Natural killer cell (primary cell): Measurements from ENCODE around the gene CCDC91. TPM values are rescaled to one million over a fixed set of nuclear protein-coding genes. Genes with fewer than 3 reads are reported as not detected.

Source experiments
- ATAC-seq, 3 donors: fragments of 150-1000 bp in 2 of 3; fragments of 200-7000 bp in 1 of 3; cut with Tn5 transposase; 1 replicate in 1 of 3; 2 replicates in 2 of 3; pipeline ENCODE4 v1.10.0; 2021; ENCODE audit warnings: mild to moderate bottlenecking in 2 of 3, moderate library complexity in 2 of 3
- DNase-seq, 2 donors: peaks; one replicate each; pipeline versions ENCODE4 v3.0.0 to v3.0.0-alpha.2; 2013 to 2021; ENCODE audit warnings: mixed read lengths in 1 of 2
- H3K27ac ChIP-seq: one replicate; pipeline ENCODE4 v1.5.1; 2013; ENCODE audit warnings: mild to moderate bottlenecking, low read length
- H3K27me3 ChIP-seq: one replicate; pipeline ENCODE4 v1.6.1; 2013; ENCODE audit warnings: low read length; ENCODE audit not compliant: control insufficient read depth, insufficient read depth
- H3K36me3 ChIP-seq: one replicate; pipeline ENCODE4 v1.6.1; 2013; ENCODE audit warnings: low read length; ENCODE audit not compliant: control insufficient read depth, insufficient read depth
- H3K4me1 ChIP-seq: one replicate; pipeline ENCODE4 v1.6.1; 2013; ENCODE audit warnings: low read length; ENCODE audit not compliant: control insufficient read depth, insufficient read depth
- H3K4me3 ChIP-seq: one replicate; pipeline ENCODE4 v1.5.1; 2013; ENCODE audit warnings: low read length
- H3K9me3 ChIP-seq: one replicate; pipeline ENCODE4 v1.6.1; 2013; ENCODE audit warnings: low read length; ENCODE audit not compliant: control insufficient read depth, insufficient read depth
- H3K27ac Mint-ChIP-seq, 2 donors: one replicate each; pipeline ENCODE4 v1.8.0; 2022; ENCODE audit warnings: mild to moderate bottlenecking in 2 of 2, mixed read lengths in 2 of 2, moderate library complexity in 1 of 2
- H3K27me3 Mint-ChIP-seq, 2 donors: one replicate each; pipeline ENCODE4 v1.8.0; 2022; ENCODE audit warnings: low read depth in 2 of 2, mixed read lengths in 2 of 2
- H3K36me3 Mint-ChIP-seq: one replicate; pipeline ENCODE4 v1.8.0; 2022; ENCODE audit warnings: mixed read lengths
- H3K4me1 Mint-ChIP-seq, 2 donors: one replicate each; pipeline ENCODE4 v1.8.0; 2022; ENCODE audit warnings: mixed read lengths in 2 of 2
- H3K4me3 Mint-ChIP-seq: one replicate; pipeline ENCODE4 v1.8.0; 2022; ENCODE audit warnings: mild to moderate bottlenecking, moderate library complexity, mixed read lengths
- H3K9me3 Mint-ChIP-seq, 2 donors: one replicate each; pipeline ENCODE4 v1.8.0; 2022; ENCODE audit warnings: mixed read lengths in 2 of 2
- WGBS: methylation state at CpG from one replicate; pipeline ENCODE4 v1.1.7; 2013; ENCODE audit warnings: missing lambda C conversion rate; ENCODE audit not compliant: insufficient coverage; 5-methylcytosine and 5-hydroxymethylcytosine counted together
- intact Hi-C: fragments of 100-400 bp; cut with micrococcal nuclease; formaldehyde crosslinking; loops from one replicate; pipeline ENCODE4 v1.14.2; 2022
- total RNA-seq, 4 donors: library from RNA; stranded (reverse); fragments of 120-200 nt in 1 of 4; gene quantifications; one replicate each; pipeline versions ENCODE4 v1.2.3 to v1.2.4, GENCODE V29; 2013 to 2022
- TF ChIP-seq, protein P1 (sequence below): fragments of 200-600 bp; IDR thresholded peaks from one replicate; pipeline ENCODE4 v1.8.0; 2022; ENCODE audit warnings: antibody characterized with exemption

The CCDC91 gene
- total RNA-seq, 3 donors from 2014 or later (not counting 1 experiment from before 2014, with no cell fraction given), result 48.8 to 65.8 (median 60.2) TPM

DNA sequence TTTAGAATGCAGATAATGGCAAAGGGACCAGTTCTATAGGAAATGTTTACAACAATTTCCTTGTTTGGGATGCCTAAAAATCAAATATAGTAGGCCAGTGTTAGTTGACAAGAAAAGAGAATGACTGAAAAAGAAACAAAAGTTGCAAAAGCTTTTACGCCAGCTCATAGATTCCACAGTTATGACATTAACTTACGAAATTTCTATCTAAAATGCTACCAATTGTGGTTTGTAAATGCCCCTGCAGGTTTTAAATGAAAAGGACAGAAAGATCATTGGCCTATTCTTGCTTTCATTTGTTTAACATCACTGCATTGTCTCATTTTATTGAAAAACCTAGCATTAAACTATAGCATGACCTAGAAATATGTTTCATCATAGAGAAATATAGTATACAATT lies 345.8 kb downstream of the CCDC91 start:
- H3K4me1 ChIP-seq, result no peaks in the 10 kb centered on the region
- TF ChIP-seq, protein P1, sequence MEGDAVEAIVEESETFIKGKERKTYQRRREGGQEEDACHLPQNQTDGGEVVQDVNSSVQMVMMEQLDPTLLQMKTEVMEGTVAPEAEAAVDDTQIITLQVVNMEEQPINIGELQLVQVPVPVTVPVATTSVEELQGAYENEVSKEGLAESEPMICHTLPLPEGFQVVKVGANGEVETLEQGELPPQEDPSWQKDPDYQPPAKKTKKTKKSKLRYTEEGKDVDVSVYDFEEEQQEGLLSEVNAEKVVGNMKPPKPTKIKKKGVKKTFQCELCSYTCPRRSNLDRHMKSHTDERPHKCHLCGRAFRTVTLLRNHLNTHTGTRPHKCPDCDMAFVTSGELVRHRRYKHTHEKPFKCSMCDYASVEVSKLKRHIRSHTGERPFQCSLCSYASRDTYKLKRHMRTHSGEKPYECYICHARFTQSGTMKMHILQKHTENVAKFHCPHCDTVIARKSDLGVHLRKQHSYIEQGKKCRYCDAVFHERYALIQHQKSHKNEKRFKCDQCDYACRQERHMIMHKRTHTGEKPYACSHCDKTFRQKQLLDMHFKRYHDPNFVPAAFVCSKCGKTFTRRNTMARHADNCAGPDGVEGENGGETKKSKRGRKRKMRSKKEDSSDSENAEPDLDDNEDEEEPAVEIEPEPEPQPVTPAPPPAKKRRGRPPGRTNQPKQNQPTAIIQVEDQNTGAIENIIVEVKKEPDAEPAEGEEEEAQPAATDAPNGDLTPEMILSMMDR, result no peak
- Mint-ChIP-seq H3K36me3 (no peaks in the 10 kb centered on the region), H3K9me3 (no peaks in the 10 kb centered on the region), H3K4me1 (peaks cover 0 to 16% of the 10 kb centered on the region in 2 donors), H3K27me3 (no peaks in the 10 kb centered on the region), H3K27ac (no peak overlapping the region), H3K4me3 (no peak overlapping the region)
- no peaks in the 10 kb centered on the region for H3K27me3 ChIP-seq
- intact Hi-C loops, result no loop called here
- peaks cover 2% of the 10 kb centered on the region for H3K36me3 ChIP-seq
- DNase-seq, result no peak
- no peaks in the 10 kb centered on the region for H3K9me3 ChIP-seq
- WGBS, result 82% methylated on average over 2 of the region's 2 CpGs
- H3K27ac ChIP-seq, result no peak overlapping the region
- no peak for ATAC-seq
- H3K4me3 ChIP-seq, result no peak overlapping the region

DNA sequence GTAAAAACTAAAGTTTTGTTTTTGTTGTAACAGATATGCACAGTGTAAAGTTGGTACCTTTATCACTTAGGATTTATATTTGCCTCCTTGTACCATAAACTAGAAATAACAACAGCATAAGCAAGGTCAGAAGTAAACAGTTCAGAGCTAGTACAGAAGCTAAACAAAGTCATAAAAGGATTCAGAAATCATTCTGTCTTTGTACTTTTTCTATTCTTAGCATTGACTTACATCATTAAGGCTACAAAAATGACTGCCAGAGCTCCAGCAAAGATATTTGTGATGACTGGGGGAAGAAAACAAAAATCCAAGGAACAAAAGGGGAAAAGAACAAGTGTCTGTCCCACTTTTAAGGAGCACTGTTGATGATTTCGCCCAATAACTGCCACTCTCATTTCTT lies 347.2 kb downstream of the CCDC91 start:
- no peak overlapping the region for H3K4me3 ChIP-seq
- Mint-ChIP-seq H3K36me3 (no peaks in the 10 kb centered on the region), H3K9me3 (no peaks in the 10 kb centered on the region), H3K4me3 (no peak overlapping the region), H3K27ac (no peak overlapping the region), H3K27me3 (no peaks in the 10 kb centered on the region), H3K4me1 (peaks cover 0 to 16% of the 10 kb centered on the region in 2 donors)
- H3K4me1 ChIP-seq, result no peaks in the 10 kb centered on the region
- 100% methylated on average over 1 of the region's 1 CpG for WGBS
- no peaks in the 10 kb centered on the region for H3K27me3 ChIP-seq
- TF ChIP-seq, protein P1, result no peak
- H3K9me3 ChIP-seq, result no peaks in the 10 kb centered on the region
- ATAC-seq (no peak), DNase-seq (no peak)
- H3K36me3 ChIP-seq, result peaks cover 2% of the 10 kb centered on the region
- H3K27ac ChIP-seq, result no peak overlapping the region
- intact Hi-C loops, result no loop called here

DNA sequence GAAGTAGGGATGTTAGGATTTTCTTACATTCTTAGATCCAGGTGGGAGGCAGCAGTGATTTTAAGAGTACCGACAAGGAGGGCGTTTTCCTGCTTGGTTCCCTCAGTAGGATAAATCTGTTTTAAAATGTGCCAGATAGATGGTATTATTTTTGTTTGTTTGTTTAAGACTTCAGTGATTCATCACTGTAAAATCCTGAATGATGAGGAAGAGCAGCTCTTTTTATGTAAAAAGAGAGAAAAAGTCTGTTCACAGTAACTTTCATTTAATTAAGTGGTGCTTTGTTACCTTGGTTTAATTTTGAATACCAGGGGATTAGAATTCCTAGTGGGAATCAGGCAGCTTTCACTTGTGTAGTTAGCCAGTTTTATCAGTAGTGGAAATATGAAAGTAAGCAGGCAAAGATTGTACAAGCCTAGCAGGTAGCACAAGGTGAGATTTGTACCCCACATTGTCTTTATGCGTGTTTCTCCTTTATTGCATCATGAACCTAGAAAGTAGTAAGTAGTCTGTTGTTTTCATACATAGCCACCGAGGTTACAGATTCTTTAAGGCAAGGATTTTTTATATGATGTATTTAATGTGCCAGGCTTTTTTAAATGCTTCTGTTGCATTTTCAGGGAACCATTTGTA lies 349.6 kb downstream of the CCDC91 start:
- Histone ChIP-seq H3K9me3 (no peaks in the 10 kb centered on the region), H3K27ac (no peak overlapping the region)
- TF ChIP-seq, protein P1, result no peak

DNA sequence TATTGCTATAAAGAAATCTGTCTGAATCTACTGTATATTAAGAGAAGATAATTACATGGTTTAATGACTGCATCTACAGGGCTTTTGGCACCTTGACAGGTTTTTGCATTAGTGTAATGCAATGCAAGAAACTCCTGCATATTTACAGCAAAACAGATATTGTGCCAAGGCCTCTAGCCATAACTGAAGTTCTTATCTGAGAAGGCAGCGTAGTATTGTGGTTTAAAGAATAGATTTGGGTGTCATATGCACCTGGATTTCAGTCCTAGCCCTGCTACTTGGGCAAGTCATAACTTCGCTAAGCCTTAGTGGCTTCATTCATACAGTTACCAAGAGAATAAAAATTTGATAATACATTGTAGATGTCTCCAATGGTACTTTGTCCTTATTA lies 350.1 kb downstream of the CCDC91 start:
- no peak overlapping the region for H3K4me3 ChIP-seq
- no peak overlapping the region for H3K27ac ChIP-seq
- H3K4me1 ChIP-seq, result no peaks in the 10 kb centered on the region
- peaks cover 2% of the 10 kb centered on the region for H3K36me3 ChIP-seq
- DNase-seq (no peak), ATAC-seq (no peak)
- Mint-ChIP-seq H3K27me3 (no peaks in the 10 kb centered on the region), H3K9me3 (no peaks in the 10 kb centered on the region), H3K4me1 (peaks cover 17 to 30% of the 10 kb centered on the region in 2 donors), H3K36me3 (no peaks in the 10 kb centered on the region), H3K4me3 (no peak overlapping the region), H3K27ac (no peak overlapping the region)
- WGBS, result 100% methylated on average over 1 of the region's 2 CpGs
- no peaks in the 10 kb centered on the region for H3K9me3 ChIP-seq
- TF ChIP-seq, protein P1, result no peak
- intact Hi-C loops, result no loop called here
- no peaks in the 10 kb centered on the region for H3K27me3 ChIP-seq

More for the DNA sequence above, 349.6 kb downstream of the CCDC91 start:
- Mint-ChIP-seq H3K4me3 (no peak overlapping the region), H3K27me3 (no peaks in the 10 kb centered on the region), H3K36me3 (no peaks in the 10 kb centered on the region), H3K4me1 (peaks cover 17 to 31% of the 10 kb centered on the region in 2 donors), H3K27ac (no peak overlapping the region), H3K9me3 (no peaks in the 10 kb centered on the region)
- Histone ChIP-seq H3K4me3 (no peak overlapping the region), H3K36me3 (peaks cover 2% of the 10 kb centered on the region), H3K27me3 (no peaks in the 10 kb centered on the region), H3K4me1 (no peaks in the 10 kb centered on the region)
- intact Hi-C loops, result no loop called here
- ATAC-seq (no peak), DNase-seq (no peak)
- WGBS, result 98% methylated on average over 4 of the region's 4 CpGs
